HG02642 (cell line): ENCODE data around the gene CDH4.

Experiments
- ATAC-seq: cut with Tn5 transposase; IDR thresholded peaks from one replicate; pipeline ENCODE4 v1.9.1; 2021; ENCODE audit warnings: mild to moderate bottlenecking; ENCODE audit not compliant: unreplicated experiment, poor library complexity

CDH4 gene

DNA sequence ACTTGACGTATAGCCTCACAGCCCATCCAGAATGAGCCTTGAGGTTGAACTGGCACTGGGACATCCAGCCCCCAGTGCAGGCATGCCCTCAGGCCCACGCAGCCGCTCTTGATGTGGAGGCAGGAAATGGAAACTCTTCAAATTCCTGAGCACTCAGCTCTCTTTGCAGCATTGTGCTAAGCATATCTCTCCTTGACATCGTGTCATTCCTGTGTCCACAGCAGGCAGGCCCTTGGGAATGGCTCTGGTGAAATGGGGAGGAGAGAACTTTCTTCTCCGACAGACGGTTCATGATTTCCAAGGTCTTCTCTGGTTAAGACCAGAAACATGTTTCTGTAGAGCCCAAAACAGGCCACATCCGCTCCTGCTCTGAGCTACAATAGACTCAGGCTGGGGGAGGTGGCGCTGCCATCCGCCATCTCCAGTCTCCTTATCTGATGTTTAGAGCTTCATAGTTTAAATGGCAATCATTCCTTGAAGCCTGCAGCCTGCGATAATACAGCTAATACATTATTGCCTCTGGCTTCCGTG is 248.8 kb downstream of the CDH4 start:
- ATAC-seq, result no peak

DNA sequence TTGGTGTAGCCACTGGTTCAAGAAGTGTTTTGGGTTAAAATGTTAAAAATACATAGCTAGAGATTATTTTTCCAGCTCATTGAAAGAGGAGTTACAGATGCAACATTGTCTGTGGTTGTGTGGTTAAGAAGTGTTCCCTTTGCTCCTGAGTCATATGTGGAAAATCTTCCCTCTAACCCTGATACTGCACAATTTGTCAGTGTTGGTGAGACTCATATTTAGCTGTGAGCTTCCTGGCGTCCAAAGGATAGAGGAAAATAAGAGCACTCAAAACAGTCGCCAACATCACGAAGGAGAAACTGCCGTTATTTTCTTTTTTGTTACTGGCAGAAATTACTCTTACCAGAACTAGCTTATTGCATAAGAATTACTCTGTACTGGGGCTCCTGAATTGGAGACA is 250.4 kb downstream of the CDH4 start:
- no peak for ATAC-seq

DNA sequence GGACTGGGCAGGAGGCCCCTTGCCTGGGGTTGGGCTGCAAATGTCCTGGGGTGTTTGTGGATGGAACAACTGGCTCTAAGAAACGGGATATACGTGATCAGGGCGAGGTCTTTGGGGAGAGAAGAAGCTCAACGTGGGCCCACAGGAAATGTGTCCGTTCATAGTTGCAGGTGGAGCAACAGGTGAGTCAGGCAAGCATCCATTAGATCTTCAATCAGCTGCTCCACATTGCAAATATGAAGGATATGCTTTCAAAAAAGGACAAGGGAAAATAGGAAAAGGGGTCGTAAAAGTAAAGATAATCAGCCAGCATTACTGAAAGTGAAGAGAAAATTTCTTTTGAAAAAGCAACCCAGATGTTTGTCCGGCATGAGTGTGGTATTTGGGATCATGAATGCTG is 251.0 kb downstream of the CDH4 start:
- ATAC-seq, result no peak

GRCh38 chr20:61505508-61505907 is 253.4 kb downstream of the CDH4 start:
- ATAC-seq, result no peak

DNA sequence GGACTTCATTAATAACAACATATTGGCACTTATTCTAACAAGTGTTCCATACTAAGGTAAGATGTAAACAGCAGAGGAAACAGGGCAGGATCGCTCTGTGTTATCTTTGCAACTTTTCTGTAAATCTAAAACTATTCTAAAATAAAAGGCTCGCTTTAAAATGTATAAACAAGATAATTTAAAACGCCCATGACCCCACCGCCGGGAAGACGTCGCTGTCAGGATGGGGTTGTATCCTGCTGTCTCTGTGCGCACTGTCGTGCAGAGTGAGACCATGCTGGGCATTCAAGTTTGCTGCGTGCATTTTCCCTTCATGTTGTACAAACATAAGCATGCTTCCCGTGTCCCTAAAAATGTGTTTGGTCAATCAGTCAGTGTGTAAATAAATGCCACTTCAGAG is 255.7 kb downstream of the CDH4 start:
- no peak for ATAC-seq

- no peak for ATAC-seq
Observed at GRCh38 chr20:61508301-61509096, 256.4 kb downstream of the CDH4 start.

DNA sequence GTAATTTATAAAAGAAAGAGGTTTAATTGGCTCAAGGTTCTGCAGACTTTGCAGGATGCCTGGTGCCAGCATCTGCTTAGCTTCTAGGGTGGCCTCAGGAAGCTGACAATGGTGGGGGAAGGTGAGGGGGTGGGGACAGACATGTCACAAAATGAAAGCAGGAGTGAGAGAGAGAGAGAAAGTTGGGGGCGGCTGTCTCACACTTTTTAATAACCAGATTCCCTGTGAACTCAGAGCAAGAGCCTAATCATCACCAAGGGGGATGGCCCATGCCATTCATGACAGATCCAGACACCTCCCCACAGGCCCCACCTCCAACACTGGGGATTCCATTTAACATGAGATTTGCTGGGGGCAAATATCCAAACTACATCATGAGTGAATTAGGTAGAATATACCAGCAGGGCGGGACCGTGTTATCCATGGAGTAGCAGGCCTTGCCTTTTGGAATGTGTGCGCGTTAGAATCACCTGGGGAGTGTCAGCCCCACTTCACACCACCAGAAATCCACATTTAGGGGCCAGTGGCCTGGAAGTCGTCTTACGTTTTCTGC is 258.8 kb downstream of the CDH4 start:
- ATAC-seq, result no peak

DNA sequence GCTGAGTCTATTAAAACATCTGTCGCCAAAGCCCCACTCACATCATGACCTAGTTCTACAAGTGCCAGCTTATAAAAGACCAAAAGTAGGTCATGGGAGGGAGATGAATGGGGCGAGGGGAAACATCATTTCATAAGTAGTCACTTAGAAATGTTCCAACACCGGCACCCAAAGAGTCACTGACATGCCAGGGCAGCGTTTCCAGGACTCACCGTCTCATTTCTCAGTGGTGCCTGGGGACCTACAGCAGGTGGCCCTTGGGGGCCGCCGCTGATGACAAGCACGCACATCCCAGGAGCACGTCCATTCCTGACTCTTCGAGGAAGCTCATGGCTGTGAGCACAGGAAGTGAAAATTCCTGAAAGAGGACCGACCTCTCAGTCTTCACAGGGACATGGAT is 260.4 kb downstream of the CDH4 start:
- ATAC-seq, result no peak

DNA sequence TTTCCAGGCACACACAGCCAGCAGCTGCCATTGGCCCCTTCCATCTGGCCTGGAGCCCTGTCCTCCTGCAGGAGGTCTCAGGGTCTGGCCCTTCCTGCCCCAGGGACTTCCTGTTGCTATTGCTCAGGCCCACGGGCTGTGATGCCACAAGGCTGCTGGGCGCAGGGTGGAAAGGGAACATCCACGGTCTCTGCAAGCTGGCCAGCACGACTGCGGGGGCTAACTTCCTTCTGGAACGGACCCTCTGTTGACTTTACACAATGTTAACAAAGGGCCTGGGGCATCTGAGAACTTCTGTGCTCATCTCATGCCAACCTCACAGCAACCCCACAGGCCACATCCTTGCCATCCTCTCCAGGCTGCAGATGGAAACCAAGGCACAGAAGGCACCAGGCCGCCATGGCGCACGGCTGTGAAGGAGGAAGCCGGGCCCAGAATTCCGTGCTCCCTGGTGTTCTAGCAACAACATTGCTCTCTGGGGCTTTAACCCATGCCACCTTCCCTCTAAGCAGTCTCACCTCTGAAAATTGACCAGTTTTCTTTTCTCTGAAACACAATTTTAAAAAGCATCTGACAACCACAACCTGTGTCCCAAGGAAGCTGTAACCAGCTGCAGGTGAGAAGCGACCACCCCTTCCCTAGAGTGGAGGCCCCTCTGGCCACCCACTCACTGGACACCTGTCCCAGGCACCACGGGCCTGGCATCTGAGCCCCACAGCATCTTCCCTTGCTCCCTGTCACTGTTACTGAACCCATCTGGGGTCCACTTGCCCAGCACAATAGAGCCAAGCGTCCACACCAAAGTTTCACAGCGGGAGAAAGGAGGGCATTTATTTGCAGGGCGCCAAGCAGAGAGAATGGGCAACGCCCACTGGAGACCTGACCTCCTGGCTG is 261.3 kb downstream of the CDH4 start:
- ATAC-seq, result no peak

GRCh38 chr20:61514018-61514365 is 261.9 kb downstream of the CDH4 start:
- no peak for ATAC-seq

- no peak for ATAC-seq
Observed at GRCh38 chr20:61514396-61514795, 262.3 kb downstream of the CDH4 start.

DNA sequence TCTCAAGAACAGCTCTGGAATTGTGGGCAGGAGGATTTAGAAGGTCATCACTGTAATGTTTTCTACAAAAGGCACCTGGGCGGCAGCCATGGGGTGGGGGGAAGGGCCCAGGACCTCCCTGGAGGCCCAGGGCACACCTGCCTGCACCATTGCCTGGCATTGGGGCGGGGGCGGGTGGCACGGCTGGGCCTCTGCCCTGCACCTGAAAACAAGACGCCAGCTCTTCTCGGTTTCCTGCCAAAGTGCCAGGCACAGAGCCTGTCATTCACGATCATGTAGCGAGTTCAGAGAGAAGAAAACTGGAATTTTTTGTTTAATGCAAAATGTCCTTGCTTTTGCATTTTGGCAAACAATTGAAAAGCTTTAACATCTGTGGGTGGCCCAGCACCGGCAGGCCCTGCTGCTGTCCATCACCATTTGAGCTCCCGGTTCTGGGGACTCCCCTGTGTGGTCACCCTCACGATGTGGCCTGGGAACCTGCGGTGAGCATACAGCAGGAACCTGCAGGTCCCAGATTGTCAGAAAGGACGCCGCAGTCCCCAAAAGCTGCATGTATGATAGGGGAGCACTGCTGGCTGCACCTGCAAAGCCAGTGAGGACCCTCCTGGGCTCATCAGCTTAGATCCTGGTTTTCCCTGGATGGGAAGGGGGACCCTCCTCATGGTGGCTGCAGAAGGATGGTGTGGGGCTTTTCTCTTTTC is 262.9 kb downstream of the CDH4 start:
- ATAC-seq, result no peak

- ATAC-seq, result no peak
Observed at GRCh38 chr20:61515922-61516321, 263.9 kb downstream of the CDH4 start.

- no peak for ATAC-seq
Observed at GRCh38 chr20:61516346-61517208, 264.5 kb downstream of the CDH4 start.

DNA sequence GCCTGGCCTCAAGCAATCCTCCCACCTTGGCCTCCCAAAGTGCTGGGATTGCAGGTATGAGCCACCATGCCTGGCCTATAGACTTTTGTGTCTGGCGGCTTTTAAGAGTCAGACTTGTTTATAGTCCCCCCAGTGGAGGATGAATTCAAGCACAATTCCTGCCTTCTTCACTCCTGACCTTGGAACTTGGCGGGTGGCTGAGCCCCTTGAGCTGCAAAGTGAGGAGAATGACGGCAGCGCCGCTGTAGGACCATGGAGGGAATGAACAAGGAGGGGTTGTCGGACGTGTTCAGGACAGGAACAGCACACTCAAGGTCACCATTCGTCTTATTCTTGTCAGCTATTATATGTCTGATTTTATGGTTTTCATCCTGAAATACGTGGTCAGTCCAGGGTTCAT is 265.4 kb downstream of the CDH4 start:
- ATAC-seq, result no peak

DNA sequence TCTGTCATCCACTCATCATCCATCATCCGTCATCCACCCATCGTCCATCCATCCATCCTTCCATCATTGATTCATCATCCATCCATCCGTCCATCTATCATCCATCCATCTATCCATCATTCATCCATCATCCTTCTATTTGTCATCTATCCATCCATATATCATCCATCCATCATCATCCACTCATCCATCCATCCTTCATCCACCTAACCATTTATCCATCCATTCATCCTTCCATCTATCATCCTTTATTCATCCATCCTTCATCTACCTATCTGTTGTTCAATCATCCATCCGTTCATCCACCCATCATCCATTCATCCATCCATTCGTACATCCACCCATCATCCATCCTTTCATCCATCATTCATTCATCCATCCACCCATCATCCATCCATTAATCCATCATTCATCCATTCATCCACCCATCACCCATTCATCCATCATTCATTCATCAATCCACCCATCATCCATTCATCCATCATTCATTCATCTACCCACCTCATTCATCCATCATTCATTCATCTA is 266.4 kb downstream of the CDH4 start:
- no peak for ATAC-seq

GRCh38 chr20:61519488-61519887 is 267.4 kb downstream of the CDH4 start:
- ATAC-seq, result no peak

DNA sequence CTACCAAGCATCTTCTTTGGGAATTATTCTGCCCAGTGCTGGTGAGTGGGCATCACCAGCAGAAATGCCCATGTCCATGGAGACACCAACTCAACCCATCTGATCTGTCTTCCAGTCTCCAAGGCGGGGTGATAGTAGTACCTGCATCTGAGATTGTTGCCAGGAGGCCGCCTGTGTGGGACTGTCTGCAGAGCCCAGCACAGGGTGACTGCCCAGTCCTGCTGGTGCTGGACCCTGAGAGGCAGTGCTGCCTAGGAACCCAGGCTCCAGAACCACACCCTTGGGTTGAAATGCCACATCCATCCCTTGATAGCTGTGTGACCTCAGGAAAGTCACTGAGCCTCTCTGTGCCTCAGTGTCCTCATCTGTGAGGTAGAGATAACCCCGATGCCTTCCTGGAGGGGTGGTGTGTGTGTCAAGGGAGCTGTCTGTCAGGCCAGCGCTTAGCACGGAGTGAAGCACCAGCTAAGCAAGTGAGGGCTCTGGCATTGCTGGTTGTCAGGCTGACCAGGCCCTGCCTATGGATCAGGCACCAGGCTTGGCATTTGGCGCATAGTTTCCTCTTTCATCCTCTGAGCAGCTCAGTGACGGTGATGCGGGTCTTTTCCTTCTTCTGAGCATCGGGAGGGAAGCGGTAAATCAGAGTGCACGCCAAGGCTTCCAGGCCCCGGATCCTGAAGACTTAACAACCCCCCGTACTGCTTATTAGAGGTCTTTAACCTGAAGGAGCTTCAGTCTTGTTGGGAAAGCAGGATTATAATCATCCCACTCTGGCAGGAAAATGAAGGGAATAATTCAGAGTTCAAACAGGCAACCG is 268.2 kb downstream of the CDH4 start:
- no peak for ATAC-seq
